OCI-LY7 (cell line): ENCODE data around the gene FOXJ1. TPM values are rescaled to one million over a fixed set of nuclear protein-coding genes. Genes with fewer than 3 reads are reported as not detected.

Experiments
- BruUV-seq: library from RNA; stranded (reverse); fragments of 400-500 nt; replicated peaks from 2 replicates; lab custom pipeline; 2021; lab: Mats Ljungman, UMichigan
- CTCF ChIA-PET: fragments of 300-600 bp; sonication (Branson Sonifier 250); formaldehyde crosslinking; loops from one replicate; lab custom pipeline; 2022; ENCODE audit warnings: antibody characterized with exemption; ENCODE audit not compliant: unreplicated experiment; lab: Charles Lee
- POLR2A ChIA-PET: fragments of 300-600 bp; sonication (Branson Sonifier 250); formaldehyde crosslinking; loops from one replicate; lab custom pipeline; 2022; ENCODE audit warnings: antibody characterized with exemption; lab: Charles Lee
- DNase-seq: peaks from one replicate; pipeline ENCODE4 v3.0.0-alpha.2; 2015; ENCODE audit warnings: low spot score
- H2AFZ ChIP-seq: fragments of 200-600 bp; sonication (generic), shearing (Covaris generic); 2 replicates; pipeline ENCODE4 v1.6.1; 2014; ENCODE audit warnings: mild to moderate bottlenecking, antibody characterized with exemption, low read length, moderate library complexity
- H3K27ac ChIP-seq: fragments of 200-600 bp; sonication (generic); 2 replicates; pipeline ENCODE4 v1.5.1; 2014; ENCODE audit warnings: mixed run types, low read depth, mild to moderate bottlenecking, moderate library complexity, low read length, inconsistent platforms; ENCODE audit not compliant: poor library complexity, severe bottlenecking
- H3K36me3 ChIP-seq: fragments of 200-600 bp; sonication (generic); 2 replicates; pipeline ENCODE4 v1.6.1; 2014; ENCODE audit warnings: mild to moderate bottlenecking, antibody characterized with exemption, low read length, moderate library complexity, mixed read lengths; ENCODE audit not compliant: insufficient read depth
- H3K4me1 ChIP-seq: fragments of 200-600 bp; sonication (generic); 2 replicates; pipeline ENCODE4 v1.5.1; 2014; ENCODE audit warnings: mild to moderate bottlenecking, low read length; ENCODE audit not compliant: insufficient read depth, poor library complexity, severe bottlenecking
- H3K4me2 ChIP-seq: fragments of 200-600 bp; sonication (generic); 2 replicates; pipeline ENCODE4 v1.6.1; 2014; ENCODE audit warnings: mild to moderate bottlenecking, low read length
- H3K4me3 ChIP-seq: fragments of 200-600 bp; sonication (generic); 2 replicates; pipeline ENCODE4 v1.5.1; 2014; ENCODE audit warnings: mild to moderate bottlenecking, low read depth, low read length; ENCODE audit not compliant: poor library complexity, severe bottlenecking
- H3K79me2 ChIP-seq: fragments of 200-600 bp; sonication (generic); 2 replicates; pipeline ENCODE4 v1.6.1; 2016; ENCODE audit warnings: low read depth, mild to moderate bottlenecking, low read length, moderate library complexity, mixed read lengths; ENCODE audit not compliant: insufficient read depth
- H3K9me2 ChIP-seq: fragments of 200-600 bp; sonication (generic); 2 replicates; pipeline ENCODE4 v1.6.1; 2016; ENCODE audit warnings: mild to moderate bottlenecking, low read length, mixed read lengths; ENCODE audit not compliant: insufficient read depth
- H3K9me3 ChIP-seq: fragments of 200-600 bp; sonication (generic); 2 replicates; pipeline ENCODE4 v1.6.1; 2014; ENCODE audit warnings: mild to moderate bottlenecking, mixed run types, low read length, mixed read lengths
- H4K20me1 ChIP-seq: fragments of 200-600 bp; sonication (generic); 2 replicates; pipeline ENCODE4 v1.6.1; 2014; ENCODE audit warnings: mild to moderate bottlenecking, antibody characterized with exemption, low read length, moderate library complexity, mixed read lengths; ENCODE audit not compliant: insufficient read depth
- CTCF ChIP-seq: fragments of 200-600 bp; sonication (generic); conservative IDR thresholded peaks from 2 replicates; pipeline ENCODE4 v1.5.1; 2014; ENCODE audit warnings: mild to moderate bottlenecking, antibody characterized with exemption, low read length, moderate library complexity, mixed read lengths
- EZH2phosphoT487 ChIP-seq: fragments of 200-600 bp; sonication (generic); IDR thresholded peaks from 2 replicates; pipeline ENCODE4 v1.6.1; 2018; ENCODE audit warnings: low read depth, borderline replicate concordance, mild to moderate bottlenecking, mixed run types, antibody characterized with exemption, low read length, moderate library complexity, mixed read lengths
- intact Hi-C: fragments of 100-400 bp; cut with micrococcal nuclease; formaldehyde crosslinking; loops from one replicate; pipeline ENCODE4 v1.10.0; 2022; ENCODE audit not compliant: unreplicated experiment
- total RNA-seq, 2 experiments: library from RNA; depleted of rRNA in 1 of 2; stranded (reverse); fragments of >200 nt in 1 of 2; shearing (Covaris generic) in 1 of 2; gene quantifications; 2 replicates each; pipeline ENCODE4 v1.2.3, GENCODE V29; 2014 to 2022

Gene FOXJ1
- total RNA-seq, 2 experiments from 2014 or later, result not detected

GRCh38 chr17:76142585-76143041 is 1.6 kb upstream of the FOXJ1 start:
- no peak overlapping the region for H3K4me3 ChIP-seq
- no peaks in the 10 kb centered on the region for H4K20me1 ChIP-seq
- no peak for DNase-seq
- peak overlapping the region; percentile 46 for H3K27ac ChIP-seq
- peaks cover 66% of the 10 kb centered on the region for H3K4me1 ChIP-seq
- H3K4me2 ChIP-seq, result peak overlapping the region; percentile 33
- H3K9me2 ChIP-seq, result no peaks in the 10 kb centered on the region
- BruUV-seq, result no TSS peak
- H3K36me3 ChIP-seq, result no peaks in the 10 kb centered on the region
- POLR2A ChIA-PET, result interaction anchor here (0.6 to 1.2 kb wide), 5 partner anchors 9 to 143 kb away, joined by 3 to 8 read pairs (median 4); no protein-coding TSS in a partner anchor
- CTCF ChIA-PET, result interaction anchor here (1.0 kb wide), 1 partner anchor 21 kb away, joined by 4 read pairs; no protein-coding TSS in a partner anchor
- peak overlapping the region; percentile 53; the same call in 1 of the 2 replicates for H2AFZ ChIP-seq
- intact Hi-C loops, result no loop called here
- no peak for TF ChIP-seq EZH2phosphoT487
- TF ChIP-seq CTCF, result no peak
- no peaks in the 10 kb centered on the region for H3K79me2 ChIP-seq
- no peaks in the 10 kb centered on the region for H3K9me3 ChIP-seq

- Histone ChIP-seq H3K36me3 (no peaks in the 10 kb centered on the region), H2AFZ (no peak overlapping the region), H3K79me2 (no peaks in the 10 kb centered on the region), H3K9me3 (no peaks in the 10 kb centered on the region), H3K27ac (no peak overlapping the region), H4K20me1 (no peaks in the 10 kb centered on the region), H3K9me2 (no peaks in the 10 kb centered on the region), H3K4me2 (peak overlapping the region; percentile 33), H3K4me1 (peaks cover 65% of the 10 kb centered on the region), H3K4me3 (no peak overlapping the region)
- ChIA-PET CTCF (no interaction called here), POLR2A (interaction anchor here (0.6 to 1.0 kb wide), 3 partner anchors 71 to 144 kb away, joined by 3 to 4 read pairs (median 4); no protein-coding TSS in a partner anchor)
- no peak for TF ChIP-seq CTCF
- no peak for TF ChIP-seq EZH2phosphoT487
- BruUV-seq, result no TSS peak
- DNase-seq, result no peak
- intact Hi-C loops, result no loop called here
Observed at GRCh38 chr17:76142039-76142584, 1.1 kb upstream of the FOXJ1 start.

- POLR2A ChIA-PET, result interaction anchor here (0.6 to 0.9 kb wide), 3 partner anchors 12 to 94 kb away, joined by 3 read pairs; no protein-coding TSS in a partner anchor
- TF ChIP-seq CTCF (no peak), EZH2phosphoT487 (no peak)
- H3K4me3 ChIP-seq, result peak overlapping the region; percentile 59
Observed at GRCh38 chr17:76140661-76141211, 309 bp downstream of the FOXJ1 start.

More at GRCh38 chr17:76140661-76141211, 309 bp downstream of the FOXJ1 start:
- peak overlapping the region; percentile 75 for H3K4me2 ChIP-seq
- H4K20me1 ChIP-seq, result no peaks in the 10 kb centered on the region
- no peaks in the 10 kb centered on the region for H3K9me2 ChIP-seq
- no peak overlapping the region for H2AFZ ChIP-seq
- H3K36me3 ChIP-seq, result no peaks in the 10 kb centered on the region
- intact Hi-C loops, result no loop called here
- BruUV-seq, result no TSS peak
- no peak for DNase-seq
- H3K4me1 ChIP-seq, result peaks cover 52% of the 10 kb centered on the region
- CTCF ChIA-PET, result interaction anchor here (0.6 kb wide), 1 partner anchor 430 kb away, joined by 3 read pairs; no protein-coding TSS in a partner anchor
- no peaks in the 10 kb centered on the region for H3K79me2 ChIP-seq
- no peaks in the 10 kb centered on the region for H3K9me3 ChIP-seq
- no peak overlapping the region for H3K27ac ChIP-seq
